Stimulated activated memory B cell treated with anti-CD40 and anti-IgM and Interleukin-4, amounts not matched to agents 10 μg/mL and 1 μg/mL and 100 μg/mL, for 72 hours (primary cell): ENCODE measurements around the gene ZNRF1.

ENCODE experiments used
- ATAC-seq: fragments of 150-1000 bp; cut with Tn5 transposase; 2 replicates; pipeline ENCODE4 v1.10.0; 2021
- H3K27ac Mint-ChIP-seq: one replicate; pipeline ENCODE4 v1.8.0; 2022; ENCODE audit warnings: mild to moderate bottlenecking, mixed read lengths
- H3K27me3 Mint-ChIP-seq: one replicate; pipeline ENCODE4 v1.8.0; 2022; ENCODE audit warnings: mixed read lengths
- H3K36me3 Mint-ChIP-seq: one replicate; pipeline ENCODE4 v1.8.0; 2022; ENCODE audit warnings: mixed read lengths
- H3K4me1 Mint-ChIP-seq: one replicate; pipeline ENCODE4 v1.8.0; 2022; ENCODE audit warnings: mixed read lengths
- H3K4me3 Mint-ChIP-seq: one replicate; pipeline ENCODE4 v1.8.0; 2022; ENCODE audit warnings: mild to moderate bottlenecking, moderate library complexity, mixed read lengths
- H3K9me3 Mint-ChIP-seq: one replicate; pipeline ENCODE4 v1.8.0; 2022; ENCODE audit warnings: mixed read lengths

Gene ZNRF1

DNA sequence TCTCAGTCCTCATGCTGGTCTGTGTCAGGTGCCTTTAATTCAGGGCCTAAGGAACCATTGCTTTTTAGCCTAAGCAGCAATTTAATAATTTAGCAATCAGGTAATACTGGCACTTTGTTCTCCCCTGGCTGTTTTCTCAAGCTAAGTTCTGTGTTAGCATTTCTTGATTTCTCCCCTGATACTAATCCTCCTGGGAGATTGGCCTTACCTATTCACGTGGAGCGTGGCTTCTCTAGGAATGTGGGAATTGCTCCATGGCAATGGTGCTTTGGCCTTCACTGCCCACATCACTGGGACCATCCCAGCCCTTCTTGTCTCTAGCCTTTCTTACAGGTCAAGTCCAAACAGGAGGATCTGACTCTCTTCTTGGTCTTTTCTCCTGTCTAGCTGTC lies 55.7 kb downstream of the ZNRF1 start:
- Mint-ChIP-seq H3K4me3 (no peak overlapping the region), H3K9me3 (no peaks in the 10 kb centered on the region), H3K27me3 (no peaks in the 10 kb centered on the region), H3K4me1 (no peaks in the 10 kb centered on the region), H3K27ac (no peak overlapping the region), H3K36me3 (no peaks in the 10 kb centered on the region)
- no peak for ATAC-seq

- Mint-ChIP-seq H3K4me1 (no peaks in the 10 kb centered on the region), H3K27ac (no peak overlapping the region), H3K27me3 (peaks cover 18% of the 10 kb centered on the region), H3K36me3 (no peaks in the 10 kb centered on the region), H3K9me3 (no peaks in the 10 kb centered on the region), H3K4me3 (no peak overlapping the region)
- no peak for ATAC-seq
Observed at GRCh38 chr16:75058806-75059205, 60.0 kb downstream of the ZNRF1 start.

DNA sequence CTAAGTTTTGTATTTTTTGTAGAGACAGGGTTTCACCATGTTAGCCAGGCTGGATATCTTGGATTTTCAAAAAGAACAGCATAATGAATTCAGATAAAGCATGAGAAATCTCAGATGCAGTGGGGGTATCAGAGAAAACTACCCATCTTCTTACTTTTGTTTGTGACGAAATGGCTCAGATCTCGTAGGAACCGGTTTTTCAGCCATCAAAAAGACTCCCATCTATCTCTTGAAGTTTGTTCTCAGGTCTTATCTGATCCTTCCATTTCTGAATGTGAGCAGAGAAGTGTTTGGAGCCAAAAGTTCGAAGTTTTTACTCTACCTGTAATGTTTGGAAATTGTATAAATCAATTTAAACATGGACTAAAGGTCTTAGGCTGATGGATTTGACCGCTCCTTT lies 60.6 kb downstream of the ZNRF1 start:
- H3K27ac Mint-ChIP-seq, result no peak overlapping the region
- H3K27me3 Mint-ChIP-seq, result peaks cover 20% of the 10 kb centered on the region
- no peaks in the 10 kb centered on the region for H3K4me1 Mint-ChIP-seq
- no peak for ATAC-seq
- no peaks in the 10 kb centered on the region for H3K9me3 Mint-ChIP-seq
- H3K4me3 Mint-ChIP-seq, result no peak overlapping the region
- H3K36me3 Mint-ChIP-seq, result no peaks in the 10 kb centered on the region

DNA sequence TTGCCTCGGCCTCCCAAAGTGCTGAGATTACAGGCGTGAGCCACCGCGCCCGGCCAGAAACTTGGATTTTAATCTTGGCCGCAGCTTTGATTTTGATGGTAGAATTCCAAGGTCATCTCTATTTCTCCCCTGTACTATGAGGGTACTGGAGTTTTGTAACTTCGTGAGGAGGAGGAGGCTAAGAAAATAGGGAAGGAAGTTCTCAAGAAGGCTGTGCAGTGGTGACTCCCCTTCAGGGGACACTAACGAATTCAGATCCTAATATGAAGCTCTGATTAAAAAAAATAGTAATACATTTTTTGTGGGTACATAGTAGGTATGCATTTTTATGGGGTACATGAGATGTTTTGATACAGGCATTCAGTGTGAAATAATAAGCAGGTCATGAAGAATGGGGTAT lies 61.9 kb downstream of the ZNRF1 start:
- Mint-ChIP-seq H3K27ac (no peak overlapping the region), H3K4me1 (no peaks in the 10 kb centered on the region), H3K27me3 (peaks cover 20% of the 10 kb centered on the region), H3K9me3 (no peaks in the 10 kb centered on the region), H3K36me3 (no peaks in the 10 kb centered on the region), H3K4me3 (no peak overlapping the region)
- ATAC-seq, result no peak

DNA sequence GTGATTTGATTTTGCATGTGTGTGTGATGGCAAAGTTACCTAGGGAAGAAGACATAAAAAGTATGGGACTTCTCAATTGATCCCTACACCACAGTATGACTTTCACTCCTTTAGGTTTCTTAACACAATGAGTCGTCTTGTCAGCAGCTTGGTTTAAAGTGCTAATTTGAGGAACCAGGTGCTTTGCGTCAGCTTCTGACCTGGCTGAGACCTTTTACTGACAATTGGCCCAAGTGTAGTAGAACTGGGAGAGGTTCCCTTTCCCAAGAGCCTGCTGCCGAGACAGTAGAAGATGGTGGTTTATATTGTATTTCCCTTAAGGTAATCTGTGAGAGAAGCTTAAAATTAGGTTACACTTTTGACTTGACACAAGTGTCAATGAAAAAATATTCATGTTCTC lies 62.8 kb downstream of the ZNRF1 start:
- Mint-ChIP-seq H3K4me3 (no peak overlapping the region), H3K27ac (no peak overlapping the region), H3K27me3 (peaks cover 23% of the 10 kb centered on the region), H3K4me1 (no peaks in the 10 kb centered on the region), H3K9me3 (no peaks in the 10 kb centered on the region), H3K36me3 (no peaks in the 10 kb centered on the region)
- no peak for ATAC-seq

GRCh38 chr16:75062135-75062975 lies 63.5 kb downstream of the ZNRF1 start:
- H3K9me3 Mint-ChIP-seq, result no peaks in the 10 kb centered on the region
- no peak overlapping the region for H3K4me3 Mint-ChIP-seq
- no peak overlapping the region for H3K27ac Mint-ChIP-seq
- H3K36me3 Mint-ChIP-seq, result no peaks in the 10 kb centered on the region
- H3K27me3 Mint-ChIP-seq, result peaks cover 29% of the 10 kb centered on the region
- H3K4me1 Mint-ChIP-seq, result no peaks in the 10 kb centered on the region
- ATAC-seq, result no peak

GRCh38 chr16:75062976-75063346 lies 64.1 kb downstream of the ZNRF1 start:
- Mint-ChIP-seq H3K4me1 (no peaks in the 10 kb centered on the region), H3K36me3 (no peaks in the 10 kb centered on the region), H3K27ac (no peak overlapping the region), H3K4me3 (no peak overlapping the region), H3K27me3 (peaks cover 30% of the 10 kb centered on the region), H3K9me3 (no peaks in the 10 kb centered on the region)
- ATAC-seq, result no peak

GRCh38 chr16:75063549-75064088 lies 64.8 kb downstream of the ZNRF1 start:
- no peaks in the 10 kb centered on the region for H3K4me1 Mint-ChIP-seq
- H3K4me3 Mint-ChIP-seq, result no peak overlapping the region
- peaks cover 34% of the 10 kb centered on the region for H3K27me3 Mint-ChIP-seq
- H3K9me3 Mint-ChIP-seq, result no peaks in the 10 kb centered on the region
- no peaks in the 10 kb centered on the region for H3K36me3 Mint-ChIP-seq
- ATAC-seq, result no peak
- no peak overlapping the region for H3K27ac Mint-ChIP-seq

GRCh38 chr16:75064403-75065148 lies 65.8 kb downstream of the ZNRF1 start:
- Mint-ChIP-seq H3K9me3 (peaks cover under 1% of the 10 kb centered on the region), H3K27me3 (peaks cover 44% of the 10 kb centered on the region), H3K27ac (no peak overlapping the region), H3K4me1 (no peaks in the 10 kb centered on the region), H3K36me3 (no peaks in the 10 kb centered on the region), H3K4me3 (no peak overlapping the region)
- no peak for ATAC-seq

- no peak for ATAC-seq
- H3K4me3 Mint-ChIP-seq, result no peak overlapping the region
- peaks cover 50% of the 10 kb centered on the region for H3K27me3 Mint-ChIP-seq
- H3K4me1 Mint-ChIP-seq, result no peaks in the 10 kb centered on the region
- H3K36me3 Mint-ChIP-seq, result no peaks in the 10 kb centered on the region
- peaks cover 3% of the 10 kb centered on the region for H3K9me3 Mint-ChIP-seq
- H3K27ac Mint-ChIP-seq, result no peak overlapping the region
Observed at GRCh38 chr16:75065149-75065505, 66.3 kb downstream of the ZNRF1 start.

- H3K27me3 Mint-ChIP-seq, result peaks cover 52% of the 10 kb centered on the region
- H3K36me3 Mint-ChIP-seq, result no peaks in the 10 kb centered on the region
- peaks cover 3% of the 10 kb centered on the region for H3K9me3 Mint-ChIP-seq
- ATAC-seq, result no peak
- H3K27ac Mint-ChIP-seq, result no peak overlapping the region
- no peak overlapping the region for H3K4me3 Mint-ChIP-seq
- no peaks in the 10 kb centered on the region for H3K4me1 Mint-ChIP-seq
Observed at GRCh38 chr16:75065521-75066149, 66.8 kb downstream of the ZNRF1 start.

DNA sequence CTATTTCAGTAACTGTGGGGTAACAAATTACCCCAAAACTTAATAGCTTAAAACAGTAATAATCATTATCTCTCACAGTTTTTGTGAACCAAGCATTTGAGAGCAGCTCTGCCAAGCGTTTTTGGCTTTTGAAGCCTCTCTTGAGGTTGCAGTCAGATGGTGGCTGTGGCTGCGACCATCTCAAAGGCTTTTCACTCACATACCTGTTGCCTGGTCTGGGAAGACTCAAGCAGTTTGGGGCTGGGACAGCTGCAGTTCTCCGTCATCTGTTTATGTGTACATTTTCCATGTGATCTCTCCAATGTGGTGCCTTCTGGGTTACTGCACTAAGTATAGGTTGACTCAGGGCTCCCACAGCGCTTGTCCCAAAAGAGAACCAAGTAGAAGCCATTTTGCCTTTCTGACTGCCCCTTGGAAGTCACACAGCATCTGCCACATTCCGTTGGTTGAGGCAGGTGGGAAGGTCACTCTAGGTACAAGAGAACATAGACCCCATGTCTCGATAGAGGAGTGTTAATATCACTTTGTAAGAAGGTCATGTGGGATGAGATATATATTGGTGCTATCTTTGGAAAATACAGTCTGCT lies 68.1 kb downstream of the ZNRF1 start:
- Mint-ChIP-seq H3K4me1 (no peaks in the 10 kb centered on the region), H3K27me3 (peaks cover 52% of the 10 kb centered on the region), H3K36me3 (no peaks in the 10 kb centered on the region), H3K27ac (no peak overlapping the region), H3K9me3 (peaks cover 3% of the 10 kb centered on the region), H3K4me3 (no peak overlapping the region)
- ATAC-seq, result no peak

DNA sequence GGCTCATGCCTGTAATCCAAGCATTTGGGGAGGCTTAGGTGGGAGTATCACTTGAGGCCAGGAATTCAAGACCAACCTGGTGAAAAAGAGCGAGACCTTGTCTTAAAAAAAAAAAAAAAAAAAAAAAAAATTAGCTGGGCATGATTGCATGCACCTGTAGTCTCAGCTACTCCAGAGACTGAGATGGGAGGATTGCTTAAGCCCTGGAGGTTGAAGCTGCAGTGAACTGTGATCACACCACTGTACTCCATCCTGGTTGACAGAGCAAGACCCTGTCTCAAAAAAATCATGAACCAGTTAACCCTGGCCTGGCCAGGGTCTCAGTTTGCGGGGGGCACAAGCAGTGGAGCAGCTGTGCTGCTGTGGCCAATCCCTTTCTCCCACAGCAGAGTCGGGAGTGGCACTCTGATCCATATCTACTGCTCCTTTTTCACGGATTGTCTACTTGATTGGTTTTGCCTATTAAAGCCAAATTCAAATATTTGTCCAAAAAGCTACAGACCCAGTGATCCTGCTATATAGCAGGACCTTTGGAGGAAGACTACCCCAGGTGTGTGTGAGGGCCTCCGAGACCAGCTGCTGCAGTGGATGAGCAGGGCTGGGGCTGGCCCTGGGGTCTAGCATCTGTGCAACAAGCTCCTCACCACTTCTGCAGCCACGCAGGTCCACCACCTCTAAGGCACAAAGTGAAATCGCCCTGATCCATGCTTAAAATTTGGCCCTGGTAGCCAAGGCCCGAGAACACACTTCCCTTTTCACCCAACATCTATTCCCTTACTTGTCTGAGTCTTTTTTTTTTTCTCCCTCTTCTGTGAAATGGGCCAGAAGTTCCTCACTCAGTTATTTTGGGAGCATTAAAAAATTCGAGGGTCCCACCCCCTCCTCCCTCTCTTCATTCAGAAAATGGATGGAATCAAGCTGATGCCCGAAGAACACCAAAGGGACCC lies 69.5 kb downstream of the ZNRF1 start:
- Mint-ChIP-seq H3K27me3 (peaks cover 41% of the 10 kb centered on the region), H3K27ac (no peak overlapping the region), H3K9me3 (peaks cover 3% of the 10 kb centered on the region), H3K4me3 (no peak overlapping the region), H3K36me3 (no peaks in the 10 kb centered on the region), H3K4me1 (peaks cover under 1% of the 10 kb centered on the region)
- no peak for ATAC-seq

DNA sequence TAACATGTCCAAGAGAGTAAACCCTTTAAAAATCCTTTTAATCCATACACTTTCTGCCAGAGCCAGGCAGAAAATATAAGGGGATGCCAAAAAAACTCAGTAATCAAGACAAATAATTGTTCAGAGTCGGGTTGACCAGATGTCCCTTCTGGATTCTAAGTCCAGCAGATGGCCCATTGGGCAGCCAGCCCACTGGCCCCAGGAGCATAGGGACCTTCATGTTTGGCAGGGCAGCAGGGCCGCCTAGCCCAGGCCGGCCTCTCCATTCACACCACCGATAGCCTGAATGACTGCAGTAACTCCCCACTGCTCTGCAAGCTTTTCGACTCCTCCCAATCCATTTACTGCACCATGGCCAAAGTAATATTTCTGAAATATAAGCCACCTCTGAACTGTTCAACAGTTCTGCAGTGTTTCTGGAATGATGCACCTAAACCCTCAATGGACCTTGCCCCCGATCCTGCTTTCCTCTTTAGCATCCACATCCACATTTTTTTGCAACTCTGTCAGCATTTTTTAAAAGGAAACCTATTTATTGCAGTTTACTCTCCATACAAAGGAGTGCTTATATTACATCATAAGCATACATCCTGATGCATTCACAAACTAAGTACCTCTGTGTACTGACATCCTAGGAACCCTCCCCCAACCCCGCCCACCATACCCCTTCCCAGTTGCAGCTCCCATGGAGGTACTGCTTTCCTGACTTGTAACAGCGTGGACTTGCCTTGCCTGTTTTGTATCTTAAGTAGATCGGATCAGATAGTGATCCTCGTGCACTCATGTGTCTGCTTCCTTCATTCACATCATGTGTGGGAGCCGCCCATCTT lies 71.4 kb downstream of the ZNRF1 start:
- Mint-ChIP-seq H3K27me3 (peaks cover 46% of the 10 kb centered on the region), H3K27ac (no peak overlapping the region), H3K4me3 (no peak overlapping the region), H3K4me1 (peaks cover 15% of the 10 kb centered on the region), H3K9me3 (peaks cover 3% of the 10 kb centered on the region), H3K36me3 (no peaks in the 10 kb centered on the region)
- ATAC-seq, result no peak
